GM06990 (cell line): ENCODE results near the gene IGFL2.

Experiments used
- DNase-seq: peaks from one replicate; pipeline ENCODE4 v3.0.0-alpha.2; 2011; ENCODE audit not compliant: insufficient read length; ENCODE audit errors: extremely low read depth
- H3K27me3 ChIP-seq: replicated peaks from 2 replicates; pipeline ENCODE4 v1.6.0; 2011; ENCODE audit warnings: low read length; ENCODE audit not compliant: control insufficient read depth, insufficient read depth
- H3K36me3 ChIP-seq: 2 replicates; pipeline ENCODE4 v1.5.1; 2011; ENCODE audit warnings: low read length; ENCODE audit not compliant: control insufficient read depth, insufficient read depth
- H3K4me3 ChIP-seq: replicated peaks from 2 replicates; pipeline ENCODE4 v1.5.1; 2011; ENCODE audit warnings: low read depth, mild to moderate bottlenecking, control low read depth, low read length
- TF ChIP-seq, protein P1 (sequence below): IDR thresholded peaks from 2 replicates; pipeline ENCODE4 v1.5.1; 2011; ENCODE audit warnings: low read length, control low read depth, mild to moderate bottlenecking, inconsistent platforms; ENCODE audit not compliant: insufficient read depth, poor library complexity, severe bottlenecking

IGFL2 gene

DNA sequence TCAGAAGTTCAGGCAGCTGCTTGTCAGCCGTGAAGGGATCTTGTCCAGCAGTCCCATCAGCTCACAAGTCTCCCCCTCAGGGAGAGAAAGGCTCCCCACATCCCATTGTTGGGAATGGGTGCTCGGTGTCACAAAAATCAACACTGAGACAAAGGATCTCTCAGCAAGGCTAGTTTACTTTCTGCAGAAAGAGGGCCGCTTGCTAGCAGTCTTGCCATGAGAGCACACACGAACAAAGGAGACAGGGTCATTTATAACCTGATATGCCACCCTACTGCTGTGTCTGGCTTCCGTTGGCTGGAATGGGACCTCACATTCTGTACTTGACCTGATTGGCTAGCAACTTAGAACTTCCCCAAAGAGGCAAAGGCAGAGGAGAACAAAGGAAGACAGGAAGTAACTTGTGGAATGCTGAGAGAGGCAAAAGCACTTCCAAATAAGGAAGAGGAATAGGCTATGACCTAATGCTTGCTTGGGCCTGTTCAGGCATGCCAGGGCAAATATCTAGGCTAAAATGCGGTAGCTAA is 14.9 kb upstream of the IGFL2 start:
- Histone ChIP-seq H3K27me3 (no peaks in the 10 kb centered on the region; the same call in 1 of the 2 replicates), H3K36me3 (no peaks in the 10 kb centered on the region), H3K4me3 (no peak overlapping the region)
- DNase-seq = no peak
- TF ChIP-seq, protein P1, sequence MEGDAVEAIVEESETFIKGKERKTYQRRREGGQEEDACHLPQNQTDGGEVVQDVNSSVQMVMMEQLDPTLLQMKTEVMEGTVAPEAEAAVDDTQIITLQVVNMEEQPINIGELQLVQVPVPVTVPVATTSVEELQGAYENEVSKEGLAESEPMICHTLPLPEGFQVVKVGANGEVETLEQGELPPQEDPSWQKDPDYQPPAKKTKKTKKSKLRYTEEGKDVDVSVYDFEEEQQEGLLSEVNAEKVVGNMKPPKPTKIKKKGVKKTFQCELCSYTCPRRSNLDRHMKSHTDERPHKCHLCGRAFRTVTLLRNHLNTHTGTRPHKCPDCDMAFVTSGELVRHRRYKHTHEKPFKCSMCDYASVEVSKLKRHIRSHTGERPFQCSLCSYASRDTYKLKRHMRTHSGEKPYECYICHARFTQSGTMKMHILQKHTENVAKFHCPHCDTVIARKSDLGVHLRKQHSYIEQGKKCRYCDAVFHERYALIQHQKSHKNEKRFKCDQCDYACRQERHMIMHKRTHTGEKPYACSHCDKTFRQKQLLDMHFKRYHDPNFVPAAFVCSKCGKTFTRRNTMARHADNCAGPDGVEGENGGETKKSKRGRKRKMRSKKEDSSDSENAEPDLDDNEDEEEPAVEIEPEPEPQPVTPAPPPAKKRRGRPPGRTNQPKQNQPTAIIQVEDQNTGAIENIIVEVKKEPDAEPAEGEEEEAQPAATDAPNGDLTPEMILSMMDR = no peak

- TF ChIP-seq, protein P1 = no peak
Measured at GRCh38 chr19:46133777-46134241, 14.2 kb upstream of the IGFL2 start.

GRCh38 chr19:46134527-46134926 is 13.5 kb upstream of the IGFL2 start:
- TF ChIP-seq, protein P1 = no peak

More at GRCh38 chr19:46133777-46134241, 14.2 kb upstream of the IGFL2 start:
- no peaks in the 10 kb centered on the region for H3K36me3 ChIP-seq
- H3K4me3 ChIP-seq = no peak overlapping the region
- no peaks in the 10 kb centered on the region; the same call in 1 of the 2 replicates for H3K27me3 ChIP-seq
- DNase-seq = no peak

DNA sequence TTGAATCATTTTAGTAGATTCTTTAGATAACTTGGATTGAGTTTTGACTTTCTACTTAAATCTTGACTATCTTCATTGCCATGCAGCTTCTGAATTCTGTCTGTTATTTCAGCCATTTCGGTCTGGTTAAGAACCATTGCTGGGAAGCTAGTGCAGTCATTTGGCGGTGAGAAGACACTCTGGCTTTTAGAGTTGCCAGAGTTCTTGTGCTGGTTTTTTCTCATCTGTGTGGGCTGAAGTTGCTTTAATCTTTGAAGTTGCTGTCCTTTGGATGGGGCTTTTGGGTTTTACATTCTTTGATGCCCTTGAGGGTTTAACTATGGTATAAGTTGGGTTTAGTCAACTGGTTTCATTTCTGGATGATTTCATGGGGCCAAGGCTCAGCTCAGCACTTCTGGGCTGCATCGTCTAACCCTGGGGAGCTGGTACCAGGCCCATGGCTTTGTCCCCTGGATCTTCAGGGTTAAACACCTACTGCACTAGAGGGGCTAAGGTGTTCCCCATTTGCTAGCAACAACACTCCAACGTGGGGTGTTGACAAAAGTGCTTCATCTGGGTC is 10.0 kb upstream of the IGFL2 start:
- Histone ChIP-seq H3K4me3 (no peak overlapping the region), H3K27me3 (no peaks in the 10 kb centered on the region; the same call in none of the 2 replicates), H3K36me3 (no peaks in the 10 kb centered on the region)
- no peak for DNase-seq
- TF ChIP-seq, protein P1 = no peak

More at GRCh38 chr19:46134527-46134926, 13.5 kb upstream of the IGFL2 start:
- Histone ChIP-seq H3K27me3 (no peaks in the 10 kb centered on the region; the same call in 1 of the 2 replicates), H3K36me3 (no peaks in the 10 kb centered on the region), H3K4me3 (no peak overlapping the region)
- DNase-seq = no peak

DNA sequence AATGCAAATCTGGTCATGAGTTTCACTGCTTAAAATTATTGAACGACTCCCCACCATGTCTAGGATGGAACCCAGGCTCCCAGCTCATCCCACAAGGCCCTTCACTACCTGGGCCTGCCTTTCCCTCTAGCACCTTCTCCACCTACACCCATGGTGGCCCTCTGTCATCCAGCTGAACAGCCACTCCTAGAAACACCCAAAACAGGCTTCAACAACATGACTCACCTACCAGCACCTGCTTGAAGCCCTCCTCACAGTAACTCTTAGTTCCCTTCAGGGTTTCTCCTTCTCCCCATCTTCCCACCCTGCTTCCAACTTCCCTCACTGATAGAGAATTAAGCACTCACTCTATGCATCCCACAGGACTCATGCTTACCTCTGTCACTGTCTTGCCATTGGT is 6.6 kb upstream of the IGFL2 start:
- TF ChIP-seq, protein P1 = no peak
- no peak overlapping the region for H3K4me3 ChIP-seq
- no peak for DNase-seq
- H3K36me3 ChIP-seq = no peaks in the 10 kb centered on the region
- H3K27me3 ChIP-seq = no peaks in the 10 kb centered on the region; the same call in none of the 2 replicates
